HG03460 (cell line): Measurements from ENCODE around the gene DNAJC27.

ENCODE experiments used
- ATAC-seq: cut with Tn5 transposase; IDR thresholded peaks from one replicate; pipeline ENCODE4 v1.9.1; 2021; ENCODE audit not compliant: unreplicated experiment

Gene DNAJC27

DNA sequence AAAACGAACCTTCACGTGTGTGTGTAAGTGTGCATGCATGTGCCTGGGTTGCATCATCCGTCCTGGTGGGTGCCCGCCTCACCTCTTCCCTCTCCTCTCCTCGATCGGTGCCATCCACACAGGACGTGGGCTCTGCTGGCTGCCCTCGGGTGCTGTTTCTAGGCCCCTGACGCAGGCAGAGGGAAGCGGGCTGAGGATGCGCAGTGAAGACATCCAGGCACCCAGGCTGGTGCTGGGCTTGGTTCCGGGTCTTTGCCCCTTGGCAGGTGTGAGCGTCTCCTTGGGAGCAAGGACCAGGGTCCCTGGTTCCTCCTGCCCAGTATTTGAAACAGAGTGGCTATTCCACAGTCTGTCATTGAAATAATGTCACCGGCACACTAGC lies 45.5 kb downstream of the DNAJC27 start:
- no peak for ATAC-seq

DNA sequence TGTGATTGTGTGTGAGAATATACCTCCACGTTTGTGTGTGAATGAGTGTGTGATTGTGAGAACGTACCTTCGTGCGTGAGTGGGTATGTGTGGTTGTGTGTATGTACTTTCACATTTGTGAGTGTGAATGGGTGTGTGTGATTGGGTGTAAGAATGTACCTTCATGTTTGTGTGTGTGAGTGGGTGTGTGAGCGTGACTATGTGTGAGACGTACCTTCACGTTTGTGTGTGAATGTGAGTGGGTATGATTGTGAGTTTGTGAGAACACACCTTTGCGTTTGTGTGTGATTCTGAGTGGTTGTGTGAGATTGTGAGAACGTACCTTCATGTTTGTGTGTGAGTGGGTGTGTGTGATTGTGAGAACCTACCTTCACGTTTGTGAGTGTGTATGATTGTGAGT lies 45.9 kb downstream of the DNAJC27 start:
- ATAC-seq: no peak

DNA sequence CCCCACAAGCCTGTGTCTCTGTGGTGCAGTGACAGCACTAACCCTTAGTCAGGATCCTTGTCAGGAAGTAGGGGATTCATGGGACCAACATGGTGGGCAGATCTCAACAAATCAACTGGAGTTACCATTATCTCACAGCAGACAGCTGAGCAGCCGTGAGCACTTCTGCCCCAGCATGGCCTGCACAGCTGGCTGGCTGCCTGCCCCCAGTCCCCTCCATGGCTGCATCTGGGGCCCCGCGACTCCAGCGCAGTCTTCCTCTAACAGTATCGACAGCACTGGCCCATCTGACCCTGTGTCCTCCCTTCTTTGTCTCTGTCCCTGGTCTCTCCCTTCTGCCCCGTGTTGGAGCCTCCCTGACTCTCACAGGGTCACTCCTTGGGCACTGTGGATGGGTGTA lies 47.0 kb downstream of the DNAJC27 start:
- ATAC-seq: no peak

DNA sequence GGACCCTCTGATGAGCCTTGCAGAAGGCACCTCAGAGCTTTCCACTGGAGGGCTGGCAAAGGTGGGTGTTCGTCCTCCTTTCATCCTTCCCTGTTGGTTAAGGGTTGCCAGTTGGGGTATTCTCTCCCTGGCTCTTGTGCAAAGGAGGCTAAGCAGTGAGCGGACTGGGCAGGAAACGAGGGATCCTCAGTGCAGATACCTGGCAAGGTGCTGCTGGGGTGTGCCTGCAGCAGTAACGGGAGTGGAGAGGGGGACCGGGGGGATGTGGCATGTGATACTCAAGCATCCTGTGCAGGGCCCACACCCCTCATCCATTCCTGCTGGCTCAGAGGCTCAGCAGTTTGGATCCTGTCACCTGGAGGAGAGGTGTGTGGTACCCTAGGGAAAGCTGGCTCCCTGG lies 47.5 kb downstream of the DNAJC27 start:
- ATAC-seq: no peak

DNA sequence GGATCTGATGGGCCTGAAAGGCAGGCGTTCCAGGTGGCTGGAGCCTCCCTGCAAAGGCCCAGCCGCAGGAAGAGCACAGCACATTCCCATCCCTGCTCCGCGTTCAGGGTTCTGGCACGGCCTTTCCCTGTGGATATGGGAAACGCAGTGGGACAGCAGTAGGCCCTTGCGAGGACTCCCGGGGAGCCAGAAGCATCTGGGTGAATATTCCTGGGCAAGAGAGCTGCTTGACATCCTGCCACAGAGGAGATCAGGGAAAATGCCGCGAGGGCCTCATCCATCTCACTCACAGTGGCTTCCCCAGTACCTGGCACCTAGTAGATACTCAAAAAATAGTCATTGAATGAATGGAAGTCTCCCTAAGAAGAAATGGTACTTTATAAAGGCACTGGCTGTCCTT lies 48.6 kb downstream of the DNAJC27 start:
- ATAC-seq: no peak

DNA sequence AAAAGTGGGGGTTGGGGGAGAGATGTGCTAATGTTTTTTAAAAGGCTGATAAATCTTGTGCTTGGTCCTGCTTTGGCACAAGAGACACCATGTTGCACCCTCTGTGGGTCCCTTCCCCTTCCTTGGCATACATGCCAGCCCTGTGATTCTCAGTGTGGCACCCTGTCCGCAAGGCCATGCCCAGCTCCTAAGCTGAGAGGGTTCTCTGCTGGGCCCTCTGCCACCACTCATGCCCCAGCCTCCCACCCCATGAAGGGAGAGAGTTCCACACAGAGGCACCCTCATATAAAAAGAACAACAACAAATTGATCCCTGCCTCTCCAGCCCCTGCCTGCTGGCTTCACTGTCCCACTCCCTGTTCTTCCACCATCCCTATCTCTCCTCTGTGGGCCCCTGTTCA lies 49.2 kb downstream of the DNAJC27 start:
- no peak for ATAC-seq

DNA sequence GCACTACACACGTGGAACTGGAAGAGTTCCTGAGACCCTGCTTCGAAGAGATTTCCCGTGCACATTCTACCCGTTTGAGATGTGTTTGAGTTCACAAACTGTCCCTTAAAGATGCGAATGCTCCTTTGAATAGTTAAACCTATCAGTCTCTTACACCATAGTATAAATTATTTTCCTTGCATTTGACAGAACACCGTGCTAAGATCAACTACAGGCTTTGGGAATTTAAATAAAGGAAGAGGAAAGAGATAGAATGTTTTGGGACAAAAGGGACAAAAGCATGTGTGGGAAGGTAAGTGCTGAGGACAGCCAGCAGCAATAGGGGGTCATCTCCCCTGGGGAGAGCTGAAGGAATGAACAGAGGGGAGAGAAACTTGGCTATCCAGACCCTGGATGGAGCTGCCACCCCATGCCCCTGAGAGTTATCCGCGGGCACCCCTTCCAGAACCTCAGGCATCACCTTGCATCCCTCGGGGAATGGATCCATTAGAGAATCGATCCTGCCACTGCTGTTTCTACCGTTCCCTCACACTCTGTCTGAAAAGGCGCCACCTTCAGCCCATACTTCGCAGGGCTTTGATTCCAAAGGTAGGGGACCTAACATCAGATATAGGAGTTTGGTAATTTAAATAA lies 50.8 kb downstream of the DNAJC27 start:
- ATAC-seq: no peak

DNA sequence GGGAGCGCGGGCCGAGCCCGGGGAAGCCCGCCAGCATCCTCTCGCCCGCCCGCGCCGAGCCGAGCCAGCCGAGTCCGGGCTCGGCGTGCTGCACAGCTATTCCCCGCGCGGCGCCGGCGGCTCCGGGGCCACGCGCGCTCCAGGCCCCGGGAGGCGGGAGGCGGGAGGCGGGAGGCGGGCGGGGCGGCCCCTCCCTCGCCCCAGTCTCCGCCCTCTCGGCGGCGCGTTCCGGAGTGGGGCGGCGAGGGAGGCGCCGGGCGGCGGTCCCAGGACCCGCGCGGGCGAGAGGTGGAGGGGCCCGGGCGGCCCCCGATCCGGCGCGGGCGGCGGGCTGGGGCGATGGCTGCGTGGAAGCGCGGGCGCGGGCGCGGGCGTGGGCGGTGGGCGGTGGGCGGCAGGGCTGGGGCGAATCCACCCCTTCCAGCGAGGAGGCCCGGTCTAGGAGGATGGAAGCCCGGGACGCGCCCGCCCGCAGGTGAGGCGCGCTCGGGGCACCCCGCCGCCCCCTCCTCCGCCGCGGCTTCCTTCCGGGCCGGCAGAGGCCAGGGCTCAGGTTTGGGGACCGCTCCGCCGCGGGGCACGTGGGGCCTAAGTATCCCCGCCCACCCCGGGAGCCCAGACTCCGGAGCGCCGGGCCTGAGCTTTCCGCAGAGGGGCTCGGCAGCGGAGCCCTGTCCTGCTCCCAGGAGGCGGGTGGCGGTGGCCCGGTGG lies 51.5 kb downstream of the DNAJC27 start, which contains the start of gene ADCY3:
Gene ADCY3, minus strand, starts transcription at position 140 of the 711 bp plus-strand sequence. CDS start 1,250 bp downstream, outside the sequence.
- peak; percentile 50 for ATAC-seq

DNA sequence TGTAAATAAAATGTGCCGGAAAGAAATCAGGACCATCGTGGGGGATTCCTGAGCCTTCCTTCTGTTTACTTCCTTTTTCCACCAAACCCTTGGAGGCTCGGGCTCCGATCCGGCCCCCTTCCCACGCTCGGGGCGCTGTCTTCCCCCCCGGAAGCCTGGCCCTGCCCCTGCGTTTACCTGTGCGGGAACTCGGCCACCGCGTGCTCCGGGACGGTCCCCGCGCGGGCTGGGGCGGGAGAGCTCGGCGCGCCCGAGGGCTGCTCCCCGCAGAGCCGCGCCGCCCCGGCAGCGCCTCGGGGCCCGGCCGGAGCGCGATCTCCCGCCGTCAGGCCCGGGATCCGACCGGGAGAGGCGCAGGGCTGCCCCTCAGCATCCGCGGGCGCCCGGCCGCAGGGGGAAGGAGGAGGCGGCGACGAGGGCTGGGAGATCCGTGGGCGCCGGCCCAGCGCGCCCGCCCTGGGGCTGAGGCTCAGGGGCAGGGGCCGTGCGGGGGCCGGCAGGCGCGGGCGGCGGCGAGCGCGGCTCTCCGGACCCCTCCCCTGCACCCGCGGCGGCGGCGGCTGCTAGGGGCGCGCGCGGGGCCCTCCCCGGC lies 52.2 kb downstream of the DNAJC27 start:
- ATAC-seq: peak; percentile 34

DNA sequence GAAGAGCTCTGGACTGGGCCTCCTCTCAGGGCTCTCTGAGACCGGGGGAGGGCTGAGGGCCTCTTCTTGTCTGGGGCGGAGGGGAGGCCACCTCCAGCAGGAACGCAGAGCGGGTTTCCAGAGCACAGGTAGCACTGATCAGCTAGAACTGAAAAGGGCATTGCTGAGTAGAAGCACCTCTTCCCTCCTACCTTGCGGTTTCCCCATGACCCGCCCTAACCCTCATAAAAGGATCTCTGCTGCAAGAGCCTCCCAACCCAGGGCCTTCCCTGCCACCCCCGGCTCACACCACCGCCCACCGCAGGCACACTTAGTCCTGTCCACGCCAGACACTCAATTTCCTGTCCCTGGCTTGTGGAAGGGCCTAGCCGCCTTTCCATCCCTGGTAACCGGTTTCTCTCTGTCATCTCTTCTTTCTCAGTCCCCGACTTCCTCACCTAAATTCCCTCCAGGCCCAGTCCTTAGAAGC lies 52.7 kb downstream of the DNAJC27 start:
- ATAC-seq: no peak

DNA sequence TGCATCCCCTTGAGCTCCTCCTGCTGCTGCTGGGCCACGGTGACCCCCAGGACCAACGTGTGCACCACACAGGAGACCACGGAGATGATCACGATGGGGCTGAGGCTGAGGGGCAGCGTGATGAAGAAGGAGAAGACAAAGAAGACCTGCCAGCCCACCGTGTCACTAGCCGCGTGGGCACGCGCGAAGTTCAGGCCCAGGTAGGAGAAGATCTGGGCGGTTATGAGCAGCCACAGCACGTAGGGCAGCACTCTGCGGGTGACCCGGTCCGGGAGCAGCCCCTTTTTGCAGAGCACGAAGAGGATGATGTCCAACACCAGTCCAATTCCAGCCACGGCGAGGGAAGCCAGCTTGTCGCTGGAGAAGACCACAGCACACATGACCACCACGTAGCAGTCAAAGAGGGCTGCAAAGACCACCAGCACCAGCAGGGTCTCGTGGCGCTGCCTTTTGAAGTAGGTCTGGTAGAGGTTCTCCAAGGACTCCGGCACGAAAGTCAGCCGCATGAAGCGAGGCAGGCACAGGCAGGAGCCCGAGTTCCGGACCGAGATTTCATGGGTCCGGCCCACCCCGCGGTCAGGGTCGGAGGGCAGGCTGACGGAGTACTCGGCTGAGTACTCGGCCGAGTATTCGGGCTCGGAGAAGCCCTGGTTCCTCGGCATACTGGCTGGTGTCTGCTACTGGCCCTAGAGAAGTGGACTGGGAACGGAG lies 53.3 kb downstream of the DNAJC27 start:
- no peak for ATAC-seq

DNA sequence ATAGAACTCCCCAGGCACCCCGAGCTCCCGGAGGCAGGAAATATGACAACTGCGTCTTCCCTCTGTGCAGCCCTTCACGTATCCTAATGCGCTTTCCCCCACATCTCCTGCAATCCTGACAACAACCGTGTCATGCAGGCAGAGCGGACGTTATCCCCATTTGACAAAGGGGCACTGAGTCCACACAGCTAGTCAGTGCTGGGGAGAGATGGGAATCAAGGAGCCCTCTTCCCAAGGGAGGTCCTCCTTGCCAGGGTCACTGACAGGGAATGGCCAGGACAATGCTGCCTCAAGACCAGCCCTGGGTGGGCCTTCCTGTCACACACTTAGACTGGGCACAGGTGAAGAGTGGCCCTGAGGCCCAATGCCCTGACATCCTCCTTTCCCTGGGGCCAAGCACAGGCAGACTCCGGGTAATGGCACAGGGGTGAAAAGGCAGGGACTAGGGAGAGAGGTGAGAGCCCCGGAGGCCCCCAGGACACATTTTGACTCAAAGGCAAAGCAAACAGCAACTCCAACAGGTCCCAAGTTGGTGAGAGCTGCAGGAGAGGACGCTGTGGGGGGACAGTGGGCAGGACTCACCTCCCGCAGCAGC lies 53.9 kb downstream of the DNAJC27 start:
- ATAC-seq: no peak

DNA sequence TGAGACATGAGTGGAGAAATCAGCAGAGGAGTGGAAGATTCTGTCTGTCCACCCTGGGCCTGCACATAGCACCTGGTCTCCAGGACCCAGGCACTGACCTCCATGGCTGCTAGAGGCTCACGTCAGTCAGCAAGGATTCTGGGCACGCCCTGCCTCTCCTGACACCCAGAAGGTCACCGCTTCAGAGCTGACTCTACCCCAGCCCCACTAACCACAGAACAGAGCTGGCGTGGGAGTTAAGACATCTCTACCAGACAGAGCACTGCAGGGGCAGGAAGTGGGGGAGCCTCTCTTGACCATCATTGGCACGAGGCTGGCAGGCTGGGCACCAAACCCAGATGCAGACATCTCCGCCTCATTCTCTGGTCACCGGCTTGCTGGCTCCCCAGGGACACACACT lies 54.7 kb downstream of the DNAJC27 start:
- no peak for ATAC-seq

DNA sequence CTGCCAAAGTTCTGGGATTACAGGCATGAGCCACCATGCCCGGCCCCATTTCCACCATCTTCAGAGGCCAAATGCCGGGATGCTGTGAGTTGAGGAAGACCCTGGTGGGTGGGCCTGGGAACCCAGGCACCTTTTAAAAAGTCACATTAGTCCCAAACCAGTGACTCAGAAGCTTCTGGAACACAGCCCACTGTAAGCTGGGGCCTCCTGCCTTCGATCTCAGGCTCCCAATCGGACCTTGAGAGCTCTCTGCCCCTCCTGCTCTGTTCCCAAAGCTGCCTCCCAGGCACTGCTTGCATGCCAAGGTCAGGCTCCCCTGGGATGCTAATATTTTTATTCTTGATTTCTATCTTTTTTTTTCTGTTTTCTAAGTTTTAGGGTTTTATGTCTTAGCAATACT lies 56.0 kb downstream of the DNAJC27 start:
- no peak for ATAC-seq

DNA sequence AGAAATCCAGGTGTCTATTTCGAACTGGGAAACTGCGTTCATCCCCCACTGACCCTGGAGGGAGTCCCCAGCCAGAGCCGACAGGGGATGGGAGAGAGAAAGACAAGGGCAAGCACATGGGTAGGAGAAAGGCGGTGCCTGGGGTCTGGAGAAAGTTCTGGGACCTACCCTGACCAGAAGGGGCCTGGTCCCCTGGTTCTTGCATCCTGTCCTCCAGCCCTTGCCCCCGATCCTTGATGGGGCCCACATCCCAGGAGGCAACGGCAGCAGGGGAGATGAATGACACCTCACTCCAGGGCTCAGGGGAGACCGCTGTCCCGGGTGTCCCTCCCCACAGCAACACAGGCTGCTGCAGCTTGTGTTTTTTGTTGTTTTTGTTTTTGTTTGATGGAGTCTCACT lies 56.6 kb downstream of the DNAJC27 start:
- no peak for ATAC-seq

DNA sequence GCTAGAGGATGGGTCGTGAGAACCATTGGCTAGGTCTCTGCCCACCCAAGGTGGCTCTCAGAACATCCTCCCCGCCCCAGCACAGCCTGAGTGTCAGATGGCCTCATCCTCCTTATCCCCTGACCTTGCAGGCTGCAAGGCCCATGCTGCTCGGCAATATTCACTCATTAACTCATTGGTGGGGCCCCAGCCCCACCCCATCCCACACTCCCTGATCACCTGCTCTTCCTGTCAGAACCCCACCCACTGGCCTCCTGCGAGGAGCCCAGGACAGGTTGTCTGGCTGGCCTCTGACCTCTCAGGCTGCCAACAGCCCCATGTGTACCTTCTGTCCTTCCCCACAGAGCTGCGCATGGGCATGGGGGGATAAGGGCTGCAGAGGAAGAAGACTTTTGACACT lies 57.0 kb downstream of the DNAJC27 start:
- no peak for ATAC-seq

DNA sequence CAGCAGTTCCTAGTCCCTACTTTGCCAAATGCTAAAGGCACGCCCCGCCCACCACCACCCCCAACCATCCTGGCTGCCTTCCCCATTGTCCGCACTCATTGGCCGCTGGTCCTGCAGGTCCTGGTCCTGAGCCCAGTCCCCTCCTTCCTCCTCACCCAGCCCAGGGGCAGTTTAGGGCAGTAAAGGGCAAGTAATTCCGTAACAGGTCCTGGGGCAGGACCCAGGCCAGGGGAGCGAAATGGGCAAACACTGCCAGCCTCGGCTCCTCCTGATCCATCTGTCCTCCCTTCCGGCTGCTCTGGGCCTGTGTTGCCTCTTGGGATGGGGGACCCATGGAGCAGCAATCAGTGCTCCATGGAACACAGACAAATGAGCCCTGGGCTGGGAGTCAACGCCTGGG lies 57.8 kb downstream of the DNAJC27 start:
- no peak for ATAC-seq

DNA sequence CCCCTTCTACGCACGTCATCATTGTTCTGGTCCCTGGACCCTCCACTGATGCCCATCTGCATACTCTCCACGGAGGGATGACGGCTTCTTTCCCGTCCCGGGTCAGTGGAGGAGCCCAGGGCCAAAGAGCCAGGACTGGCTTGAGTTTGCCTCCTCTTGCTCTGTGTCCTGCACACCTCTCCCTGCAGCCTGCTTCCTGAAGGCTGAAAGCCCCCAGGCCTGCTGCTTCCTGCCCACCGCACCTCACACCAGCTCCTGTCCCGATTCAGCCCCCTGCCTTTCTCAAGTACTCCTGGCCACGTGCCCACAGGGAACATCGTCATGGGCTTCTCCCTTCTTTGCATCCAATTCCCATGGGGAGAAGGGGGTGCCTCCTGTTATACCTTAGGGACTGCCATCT lies 58.8 kb downstream of the DNAJC27 start:
- ATAC-seq: no peak

DNA sequence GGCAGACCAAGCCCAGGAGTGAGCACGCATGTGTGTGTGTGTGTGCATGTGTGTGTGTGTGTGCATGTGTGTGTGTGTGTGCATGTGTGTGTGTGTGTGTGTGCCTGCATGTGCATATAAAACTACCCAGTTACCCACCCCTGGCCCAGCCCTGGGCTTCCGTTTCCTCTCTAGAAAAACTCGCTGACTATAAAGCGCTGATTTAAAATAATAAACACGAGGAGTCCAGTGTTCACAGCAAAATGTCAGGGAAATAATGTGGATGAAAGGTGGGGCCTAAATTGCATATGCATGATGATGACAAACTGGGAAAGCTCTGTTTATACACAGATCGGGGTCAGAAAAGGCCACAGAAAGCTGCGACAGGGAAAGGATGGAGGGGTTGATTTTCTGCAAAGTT lies 59.2 kb downstream of the DNAJC27 start:
- ATAC-seq: no peak

DNA sequence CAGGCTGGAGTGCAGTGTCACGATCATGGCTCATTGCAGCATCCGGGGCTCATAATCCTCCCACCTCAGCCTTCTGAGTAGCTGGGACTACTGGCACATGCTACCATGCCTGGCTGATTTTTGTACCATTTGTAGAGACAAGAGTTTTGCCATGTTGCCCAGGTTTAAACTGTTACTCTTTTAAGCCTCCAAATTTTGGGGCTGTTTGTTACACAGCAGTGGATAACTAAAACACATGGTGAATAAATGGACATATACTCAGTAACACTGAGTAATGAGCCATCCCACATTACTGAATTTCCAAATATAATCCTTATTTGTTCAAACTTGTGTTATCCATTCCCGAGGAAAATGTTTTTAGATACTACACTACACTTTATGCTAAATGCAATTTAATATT lies 61.5 kb downstream of the DNAJC27 start:
- ATAC-seq: no peak

DNA sequence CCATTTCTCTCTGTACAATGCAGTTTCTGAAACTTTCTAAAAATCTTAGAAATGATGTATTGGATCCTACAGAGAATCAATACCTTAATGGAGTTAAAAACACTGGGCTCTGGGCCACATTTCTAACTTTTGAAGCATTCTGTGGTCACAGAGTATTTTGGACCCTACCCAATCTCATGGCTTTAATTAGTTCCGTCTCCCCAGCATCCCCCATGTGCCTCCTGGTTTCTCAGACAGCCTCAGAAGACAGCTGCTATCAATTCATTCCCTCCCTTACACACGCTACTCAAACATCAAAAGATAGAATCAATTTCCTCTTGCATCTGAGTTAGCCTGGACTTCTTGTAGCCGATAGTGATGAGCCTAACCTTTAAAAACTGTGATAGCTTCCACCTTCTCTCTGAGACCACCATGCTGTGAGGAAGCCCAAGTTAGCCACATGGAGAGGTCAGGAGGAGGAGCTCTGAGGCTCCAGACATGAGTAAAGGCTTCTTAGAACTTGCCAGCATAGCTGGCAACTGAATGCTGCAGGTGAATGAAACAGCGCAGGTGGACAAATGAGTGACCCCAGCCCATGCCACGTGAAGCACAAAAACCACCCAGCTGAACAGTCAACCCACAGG lies 62.1 kb downstream of the DNAJC27 start:
- ATAC-seq: no peak
